HepG2 (cell line): ENCODE measurements around the gene TFEB. TPM values are rescaled to one million over a fixed set of nuclear protein-coding genes. Genes with fewer than 3 reads are reported as not detected.

Source experiments
- ATAC-seq: fragments of 200-7000 bp; cut with Tn5 transposase; 3 replicates; pipeline ENCODE4 v1.9.1; 2020; ENCODE audit warnings: mild to moderate bottlenecking, moderate library complexity
- BruUV-seq: library from RNA; stranded (reverse); fragments of 400-500 nt; replicated peaks from 2 replicates; lab custom pipeline; 2021; lab: Mats Ljungman, UMichigan
- CTCF ChIA-PET: fragments of 300-600 bp; formaldehyde crosslinking; extraction: SDS; loops from one replicate; lab custom pipeline; 2021; ENCODE audit warnings: low total read pairs, inconsistent platforms, low intra/inter-chr PET ratio; lab: Yijun Ruan, JAX
- POLR2A ChIA-PET: fragments of 350-600 bp; sonication (Branson Sonifier 250); formaldehyde crosslinking; loops from one replicate; lab custom pipeline; 2020; ENCODE audit warnings: antibody characterized with exemption, inconsistent platforms; lab: Yijun Ruan, JAX
- DNase-seq: peaks from one replicate; pipeline ENCODE4 v3.0.0-alpha.2; 2015; ENCODE audit warnings: low spot score
- FAIRE-seq: peaks from 3 replicates; lab custom pipeline; 2011; peaks lifted over from hg19 to GRCh38; lab: Jason Lieb, UNC
- H2AFZ ChIP-seq: one replicate; pipeline ENCODE4 v1.6.1; 2011; ENCODE audit warnings: low read length, inconsistent platforms
- H3K27ac ChIP-seq: fragments of 300-600 bp; 3 replicates; pipeline ENCODE4 v1.8.0; 2011; ENCODE audit warnings: mixed run types, mild to moderate bottlenecking, mixed read lengths, low read length, inconsistent platforms; ENCODE audit not compliant: insufficient read depth; ENCODE audit errors: extremely low read length
- H3K27me3 ChIP-seq, 2 experiments: fragments of 200-600 bp in 1 of 2; 2 replicates in 1 of 2; 3 replicates in 1 of 2; pipeline versions ENCODE4 v1.6.0 to v1.8.0; 2011; ENCODE audit warnings: low read length in 2 of 2, mild to moderate bottlenecking in 2 of 2, moderate library complexity in 2 of 2, inconsistent platforms in 1 of 2; ENCODE audit not compliant: insufficient read depth in 2 of 2, control insufficient read depth in 1 of 2
- H3K36me3 ChIP-seq, 2 experiments: fragments of 200-600 bp in 1 of 2; replicated peaks in 1 of 2; 2 replicates in 1 of 2; 3 replicates in 1 of 2; pipeline versions ENCODE4 v1.5.1 to v1.8.0; 2011; ENCODE audit warnings: low read length in 2 of 2, inconsistent platforms in 1 of 2; ENCODE audit not compliant: insufficient read depth in 2 of 2, control insufficient read depth in 1 of 2
- H3K4me1 ChIP-seq: 2 replicates; pipeline ENCODE4 v1.5.1; 2012; ENCODE audit warnings: low read length, inconsistent platforms; ENCODE audit not compliant: insufficient read depth
- H3K4me2 ChIP-seq: 2 replicates; pipeline ENCODE4 v1.6.0; 2011; ENCODE audit warnings: low read depth, low read length, inconsistent platforms
- H3K4me3 ChIP-seq, 3 experiments: fragments of 200-600 bp in 1 of 3; sonication (generic), shearing (Covaris generic) in 1 of 3; replicated peaks in 1 of 3; 2 replicates each; pipeline ENCODE4 v1.5.1; 2011 to 2016; ENCODE audit warnings: low read length in 3 of 3, inconsistent platforms in 2 of 3, low read depth in 2 of 3, mild to moderate bottlenecking in 2 of 3, control low read depth in 1 of 3, mixed read lengths in 1 of 3; ENCODE audit not compliant: insufficient read depth in 1 of 3
- H3K79me2 ChIP-seq: one replicate; pipeline ENCODE4 v1.6.1; 2011; ENCODE audit warnings: low read length, inconsistent platforms; ENCODE audit not compliant: insufficient read depth
- H3K9ac ChIP-seq: 2 replicates; pipeline ENCODE4 v1.6.0; 2011; ENCODE audit warnings: mild to moderate bottlenecking, low read depth, low read length, inconsistent platforms; ENCODE audit not compliant: insufficient read depth
- H3K9me3 ChIP-seq: 2 replicates; pipeline ENCODE4 v1.5.1; 2012; ENCODE audit warnings: mild to moderate bottlenecking, low read length
- H4K20me1 ChIP-seq: 2 replicates; pipeline ENCODE4 v1.6.0; 2011; ENCODE audit warnings: inconsistent platforms, mild to moderate bottlenecking, low read length, moderate library complexity; ENCODE audit not compliant: insufficient read depth
- CEBPG ChIP-seq: IDR thresholded peaks from 2 replicates; pipeline ENCODE4 v1.6.1; 2016
- HNF1B ChIP-seq: sonication (generic); formaldehyde crosslinking; IDR thresholded peaks from 2 replicates; pipeline ENCODE4 v1.5.1; 2020; ENCODE audit warnings: mild to moderate bottlenecking, moderate library complexity, missing genetic modification reagents
- IKZF1 ChIP-seq: fragments of 450-650 bp; IDR thresholded peaks from 2 replicates; pipeline ENCODE4 v1.7.1; 2016
- KDM5B ChIP-seq: sonication (generic); formaldehyde crosslinking; IDR thresholded peaks from 2 replicates; pipeline ENCODE4 v1.4.0; 2020; ENCODE audit warnings: missing genetic modification reagents, mild to moderate bottlenecking, borderline replicate concordance
- MXI1 ChIP-seq: IDR thresholded peaks from 3 replicates; pipeline ENCODE4 v1.6.1; 2012; ENCODE audit warnings: low read depth, low read length, inconsistent platforms, borderline replicate concordance
- RAD51 ChIP-seq: fragments of 450-650 bp; IDR thresholded peaks from 2 replicates; pipeline ENCODE4 v1.6.1; 2016; ENCODE audit warnings: borderline replicate concordance
- SOX5 ChIP-seq: IDR thresholded peaks from 2 replicates; pipeline ENCODE4 v1.6.1; 2016; ENCODE audit warnings: borderline replicate concordance
- TBX2 ChIP-seq: sonication (generic); formaldehyde crosslinking; IDR thresholded peaks from 2 replicates; pipeline ENCODE4 v1.5.0; 2020; ENCODE audit warnings: missing genetic modification reagents, mild to moderate bottlenecking, borderline replicate concordance
- TBX3 ChIP-seq: fragments of 450-650 bp; IDR thresholded peaks from 2 replicates; pipeline ENCODE4 v1.6.1; 2017; ENCODE audit warnings: antibody characterized with exemption, mild to moderate bottlenecking, inconsistent platforms, borderline replicate concordance
- ZNF281 ChIP-seq: sonication (generic); formaldehyde crosslinking; IDR thresholded peaks from 2 replicates; pipeline ENCODE4 v1.4.0; 2020; ENCODE audit warnings: missing genetic modification reagents, borderline replicate concordance
- ZNF567 ChIP-seq: sonication (generic); formaldehyde crosslinking; IDR thresholded peaks from 2 replicates; pipeline ENCODE4 v1.8.1; 2023; ENCODE audit warnings: mild to moderate bottlenecking, missing genetic modification reagents, borderline replicate concordance
- ZNF672 ChIP-seq: sonication (generic); formaldehyde crosslinking; IDR thresholded peaks from 2 replicates; pipeline ENCODE4 v1.8.1; 2022; ENCODE audit warnings: missing genetic modification reagents
- ZNF768 ChIP-seq: sonication (generic); formaldehyde crosslinking; IDR thresholded peaks from 2 replicates; pipeline ENCODE4 v1.4.0; 2020; ENCODE audit warnings: missing genetic modification reagents
- ZNF792 ChIP-seq: IDR thresholded peaks from 2 replicates; pipeline ENCODE4 v1.6.1; 2016
- WGBS: methylation state at CpG from one replicate; pipeline ENCODE4 v1.1.6; 2017; ENCODE audit warnings: low lambda C conversion rate; 5-methylcytosine and 5-hydroxymethylcytosine counted together
- in situ Hi-C: cut with HindIII; loops from 2 replicates; pipeline ENCODE4 v1.10.0; 2017; ENCODE audit warnings: low pct_unique_long_range_greater_than_20kb; ENCODE audit not compliant: extremely low pct_ligation_motif_present
- intact Hi-C: fragments of 100-400 bp; cut with micrococcal nuclease; formaldehyde crosslinking; loops from one replicate; pipeline ENCODE4 v1.10.0; 2022; ENCODE audit not compliant: unreplicated experiment
- polyA plus RNA-seq, 8 experiments: library from polyadenylated mRNA; depleted of rRNA in 3 of 8; stranded (reverse) in 7 of 8; unstranded in 1 of 8; fragments of >200 nt; fragmentation: Illumina TruSeq in 4 of 8; extraction: Trizol in 4 of 8; gene quantifications; 2 replicates each; pipeline versions ENCODE4 v1.2.1 to v1.2.3, GENCODE V29; 2011 to 2016; ENCODE audit warnings: low read depth in 4 of 8, missing spikeins in 1 of 8, mixed read lengths in 1 of 8; ENCODE audit not compliant: insufficient read depth in 1 of 8
- total RNA-seq, 5 experiments: library from RNA; depleted of rRNA; stranded (reverse); fragments of >200 nt; fragmentation: Illumina TruSeq; extraction: Trizol; gene quantifications; 2 replicates each; pipeline ENCODE4 v1.2.3, GENCODE V29; 2016; ENCODE audit warnings: low read depth in 1 of 5
- TF ChIP-seq, protein P1 (sequence below): sonication (generic); formaldehyde crosslinking; conservative IDR thresholded peaks from 2 replicates; pipeline ENCODE4 v1.4.0; 2020; ENCODE audit warnings: missing genetic modification reagents
- TF ChIP-seq, protein P2 (sequence below): sonication (generic); formaldehyde crosslinking; IDR thresholded peaks from 2 replicates; pipeline ENCODE4 v1.4.0; 2020; ENCODE audit warnings: mild to moderate bottlenecking, missing genetic modification reagents

Gene TFEB
- total and polyA plus RNA-seq, 2 of the 13 experiments (the other 11 are each of a cell fraction or from before 2014, with no cell fraction given): 13.3 to 18.7 TPM

DNA sequence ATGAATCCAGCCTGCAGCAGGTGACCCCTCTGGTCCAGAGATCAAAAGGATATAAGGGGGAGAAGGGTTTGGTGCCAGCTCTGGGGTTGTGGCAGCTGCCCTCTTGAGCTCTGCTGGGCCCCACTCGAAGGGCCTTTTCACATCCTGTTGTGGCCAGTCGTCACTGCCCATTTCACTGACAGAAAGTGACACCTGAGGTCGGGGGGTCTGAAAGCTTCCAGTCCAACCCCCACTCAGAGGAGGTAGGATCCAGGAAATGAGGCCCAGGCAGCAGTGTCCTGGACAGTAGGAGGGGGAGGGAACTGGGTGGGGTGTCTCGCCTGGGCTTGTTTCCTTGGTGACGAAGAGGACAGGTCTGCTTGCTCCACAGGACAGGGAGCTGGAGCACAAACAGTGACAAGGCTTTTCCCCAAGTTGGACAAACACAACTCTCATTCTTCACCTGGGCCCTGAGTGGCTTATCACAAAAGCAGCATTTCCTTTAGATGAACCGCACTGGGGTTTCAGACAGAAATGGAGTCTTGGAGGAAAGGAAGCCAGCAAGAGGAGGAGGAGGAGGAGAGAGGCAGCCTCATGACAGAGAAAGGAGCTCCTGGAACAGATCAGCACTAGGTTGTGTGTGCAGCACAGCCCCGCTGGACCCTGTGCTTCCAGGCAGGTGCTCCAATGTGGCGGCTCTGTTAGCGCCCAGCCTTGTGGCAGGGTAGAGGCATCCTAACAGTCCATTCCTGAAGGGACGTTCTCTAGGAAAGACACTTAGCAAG is 33.3 kb upstream of the TFEB start:
- in situ Hi-C loops (no loop called here), intact Hi-C loops (loop anchor here (1.0 to 2.0 kb wide), 3 partner anchors 8 to 34 kb away; partner anchors contain the start of gene TFEB)
- peak overlapping the region in 1 of 3 experiments; percentile 45; a peak in 2 of 6 replicates for H3K4me3 ChIP-seq
- peak; percentile 83 for ATAC-seq
- peak overlapping the region; percentile 63 for H3K4me2 ChIP-seq
- TSS peak; percentile 89 for BruUV-seq
- no peaks in the 10 kb centered on the region for H3K27me3 ChIP-seq
- peak; percentile 90 for FAIRE-seq
- H4K20me1 ChIP-seq: no peaks in the 10 kb centered on the region
- H3K9ac ChIP-seq: peak overlapping the region; percentile 62
- WGBS: 31% methylated on average over 10 of the region's 10 CpGs
- peaks cover 39% of the 10 kb centered on the region for H3K4me1 ChIP-seq
- POLR2A ChIA-PET: interaction anchor here (1.0 to 4.6 kb wide), 12 partner anchors 9 to 282 kb away, joined by 4 to 112 read pairs (median 6); partner anchors contain the start of genes FRS3, PGC, TAF8 and TFEB
- no peak overlapping the region for H2AFZ ChIP-seq
- CTCF ChIA-PET: no interaction called here
- H3K9me3 ChIP-seq: no peaks in the 10 kb centered on the region
- H3K27ac ChIP-seq: peak overlapping the region; percentile 75
- peaks cover 13 to 26% of the 10 kb centered on the region in 2 experiments; a peak in 4 of 5 replicates for H3K36me3 ChIP-seq
- peak; percentile 94 for DNase-seq
- H3K79me2 ChIP-seq: no peaks in the 10 kb centered on the region
- TF ChIP-seq CEBPG (CRISPR knock-in tag) (no peak; the same call in 1 of the 2 replicates), HNF1B (CRISPR knock-in tag) (peak; percentile 43), RAD51 (no peak), ZNF672 (no peak), IKZF1 (no peak), TBX2 (CRISPR knock-in tag) (peak; percentile 91), TBX3 (no peak), ZNF768 (CRISPR knock-in tag) (peak; percentile 97), SOX5 (CRISPR knock-in tag) (peak; percentile 43; the same call in 1 of the 2 replicates), ZNF281 (CRISPR knock-in tag) (peak; percentile 83), MXI1 (peak; percentile 7; the same call in 1 of the 3 replicates), ZNF567 (CRISPR knock-in tag) (no peak), KDM5B (CRISPR knock-in tag) (peak; percentile 43; the same call in 1 of the 2 replicates), ZNF792 (CRISPR knock-in tag) (peak; percentile 42; the same call in 1 of the 2 replicates)
- TF ChIP-seq, protein P1, sequence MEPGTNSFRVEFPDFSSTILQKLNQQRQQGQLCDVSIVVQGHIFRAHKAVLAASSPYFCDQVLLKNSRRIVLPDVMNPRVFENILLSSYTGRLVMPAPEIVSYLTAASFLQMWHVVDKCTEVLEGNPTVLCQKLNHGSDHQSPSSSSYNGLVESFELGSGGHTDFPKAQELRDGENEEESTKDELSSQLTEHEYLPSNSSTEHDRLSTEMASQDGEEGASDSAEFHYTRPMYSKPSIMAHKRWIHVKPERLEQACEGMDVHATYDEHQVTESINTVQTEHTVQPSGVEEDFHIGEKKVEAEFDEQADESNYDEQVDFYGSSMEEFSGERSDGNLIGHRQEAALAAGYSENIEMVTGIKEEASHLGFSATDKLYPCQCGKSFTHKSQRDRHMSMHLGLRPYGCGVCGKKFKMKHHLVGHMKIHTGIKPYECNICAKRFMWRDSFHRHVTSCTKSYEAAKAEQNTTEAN: 0 out of 2 replicates have a peak, but pooled peaks have one; percentile 52
- TF ChIP-seq, protein P2, sequence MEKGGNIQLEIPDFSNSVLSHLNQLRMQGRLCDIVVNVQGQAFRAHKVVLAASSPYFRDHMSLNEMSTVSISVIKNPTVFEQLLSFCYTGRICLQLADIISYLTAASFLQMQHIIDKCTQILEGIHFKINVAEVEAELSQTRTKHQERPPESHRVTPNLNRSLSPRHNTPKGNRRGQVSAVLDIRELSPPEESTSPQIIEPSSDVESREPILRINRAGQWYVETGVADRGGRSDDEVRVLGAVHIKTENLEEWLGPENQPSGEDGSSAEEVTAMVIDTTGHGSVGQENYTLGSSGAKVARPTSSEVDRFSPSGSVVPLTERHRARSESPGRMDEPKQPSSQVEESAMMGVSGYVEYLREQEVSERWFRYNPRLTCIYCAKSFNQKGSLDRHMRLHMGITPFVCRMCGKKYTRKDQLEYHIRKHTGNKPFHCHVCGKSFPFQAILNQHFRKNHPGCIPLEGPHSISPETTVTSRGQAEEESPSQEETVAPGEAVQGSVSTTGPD: no peak
